GM12865 (cell line): ENCODE measurements around the gene DLX6.

Experiments used
- DNase-seq: peaks from one replicate; pipeline ENCODE4 v3.0.0; 2010; ENCODE audit warnings: low read depth
- H3K4me3 ChIP-seq: 2 replicates; pipeline ENCODE4 v1.5.1; 2011; ENCODE audit warnings: mild to moderate bottlenecking, low read depth, low read length, control low read depth
- CTCF ChIP-seq: IDR thresholded peaks from 2 replicates; pipeline ENCODE4 v1.5.1; 2011; ENCODE audit warnings: low read length, control low read depth, low read depth, inconsistent platforms; ENCODE audit not compliant: insufficient read depth; ENCODE audit errors: missing control alignments

DLX6 gene

GRCh38 chr7:96995406-96996110 is 9.8 kb upstream of the DLX6 start:
- no peak overlapping the region for H3K4me3 ChIP-seq
- no peak for DNase-seq

GRCh38 chr7:96996111-96996957 is 9.0 kb upstream of the DLX6 start:
- no peak for TF ChIP-seq CTCF
- H3K4me3 ChIP-seq, result no peak overlapping the region
- DNase-seq, result no peak

More at GRCh38 chr7:96995406-96996110, 9.8 kb upstream of the DLX6 start:
- no peak for TF ChIP-seq CTCF

GRCh38 chr7:96996958-96997511 is 8.3 kb upstream of the DLX6 start:
- no peak for DNase-seq
- no peak overlapping the region for H3K4me3 ChIP-seq
- TF ChIP-seq CTCF, result no peak

GRCh38 chr7:96997512-96998032 is 7.8 kb upstream of the DLX6 start:
- H3K4me3 ChIP-seq, result no peak overlapping the region
- no peak for TF ChIP-seq CTCF
- DNase-seq, result no peak

- H3K4me3 ChIP-seq, result no peak overlapping the region
- TF ChIP-seq CTCF, result no peak
- DNase-seq, result no peak
Observed at GRCh38 chr7:96998333-96998732, 7.0 kb upstream of the DLX6 start.

GRCh38 chr7:96998744-96999143 is 6.6 kb upstream of the DLX6 start:
- TF ChIP-seq CTCF, result no peak
- no peak overlapping the region for H3K4me3 ChIP-seq
- DNase-seq, result no peak
